C4-2B (cell line): Measurements from ENCODE around the gene PHYHIPL.

Experiments used
- CTCF ChIP-seq: fragments of 450-650 bp; conservative IDR thresholded peaks from 2 replicates; pipeline ENCODE4 v1.5.1; 2017; ENCODE audit warnings: mild to moderate bottlenecking
- ZFX ChIP-seq: fragments of 450-650 bp; IDR thresholded peaks from 2 replicates; pipeline ENCODE4 v1.6.1; 2017

- TF ChIP-seq CTCF (no peak), ZFX (no peak)
Measured at GRCh38 chr10:59257224-59257623, 80.8 kb downstream of the PHYHIPL start.
